Hepatic stellate cell (primary cell): ENCODE data around the gene TAF4B.
"Not testable (repeated sequence)": the region's sequence is repeated elsewhere in the genome, so short reads cannot be mapped to it uniquely, and the experiment has no call there.

Experiments used
- DNase-seq: peaks from one replicate; pipeline ENCODE4 v3.0.0; 2011; ENCODE audit warnings: low spot score

TAF4B gene

DNA sequence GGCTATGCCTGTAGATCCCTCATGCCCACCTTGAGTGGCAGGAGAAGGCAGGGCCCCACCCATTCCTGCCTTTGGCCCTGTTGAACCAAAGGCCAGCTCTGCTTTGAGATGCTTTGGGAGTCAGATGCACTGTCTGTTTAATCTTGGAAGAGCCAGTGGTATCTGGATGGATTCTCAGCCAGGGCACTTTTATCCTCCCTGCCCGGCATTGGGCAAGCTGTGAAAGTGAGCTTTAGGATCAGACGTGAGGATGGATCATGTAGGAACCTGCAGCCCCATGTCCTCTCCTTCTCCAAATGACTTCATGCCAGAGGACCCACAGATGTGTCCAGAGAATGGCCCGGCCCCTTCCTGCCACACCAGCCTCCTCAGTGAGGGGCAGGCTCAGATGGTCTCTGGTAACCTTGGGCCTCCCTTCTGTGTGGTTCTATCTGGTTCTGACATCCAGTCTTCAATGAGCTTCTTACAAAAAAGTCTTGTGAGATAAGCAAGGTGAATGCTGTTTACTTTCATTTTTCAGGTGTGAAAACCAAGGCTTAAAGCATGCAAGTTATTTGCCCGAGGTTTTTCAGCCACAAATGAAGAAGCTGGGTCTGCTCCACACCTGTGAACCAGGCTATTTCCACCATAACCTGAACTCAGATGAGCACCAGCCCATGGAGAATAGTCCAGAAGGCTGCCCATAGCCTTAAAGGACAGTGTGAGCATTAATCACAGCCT is 198.3 kb downstream of the TAF4B start:
- no peak for DNase-seq

DNA sequence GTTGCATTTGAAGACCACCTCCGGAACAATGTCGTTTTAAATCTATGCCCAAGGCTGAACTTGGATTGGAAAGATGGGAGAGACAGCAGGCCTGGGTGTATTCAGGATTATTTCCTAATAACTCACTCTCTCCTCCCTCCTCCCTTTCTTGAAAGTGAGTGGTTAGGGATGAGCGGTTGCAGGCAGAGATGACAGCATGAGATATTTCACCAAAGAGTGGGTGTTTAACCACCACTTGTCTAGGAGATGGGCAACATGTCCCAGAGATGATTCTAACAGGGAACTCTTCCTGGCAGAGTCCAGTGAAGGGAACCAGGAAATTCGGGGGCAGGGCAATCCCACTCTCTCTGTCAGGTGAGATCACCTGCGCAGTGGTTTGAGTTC is 198.9 kb downstream of the TAF4B start:
- DNase-seq: no peak

GRCh38 chr18:26429535-26430226 is 203.4 kb downstream of the TAF4B start:
- DNase-seq: peak; percentile 53

DNA sequence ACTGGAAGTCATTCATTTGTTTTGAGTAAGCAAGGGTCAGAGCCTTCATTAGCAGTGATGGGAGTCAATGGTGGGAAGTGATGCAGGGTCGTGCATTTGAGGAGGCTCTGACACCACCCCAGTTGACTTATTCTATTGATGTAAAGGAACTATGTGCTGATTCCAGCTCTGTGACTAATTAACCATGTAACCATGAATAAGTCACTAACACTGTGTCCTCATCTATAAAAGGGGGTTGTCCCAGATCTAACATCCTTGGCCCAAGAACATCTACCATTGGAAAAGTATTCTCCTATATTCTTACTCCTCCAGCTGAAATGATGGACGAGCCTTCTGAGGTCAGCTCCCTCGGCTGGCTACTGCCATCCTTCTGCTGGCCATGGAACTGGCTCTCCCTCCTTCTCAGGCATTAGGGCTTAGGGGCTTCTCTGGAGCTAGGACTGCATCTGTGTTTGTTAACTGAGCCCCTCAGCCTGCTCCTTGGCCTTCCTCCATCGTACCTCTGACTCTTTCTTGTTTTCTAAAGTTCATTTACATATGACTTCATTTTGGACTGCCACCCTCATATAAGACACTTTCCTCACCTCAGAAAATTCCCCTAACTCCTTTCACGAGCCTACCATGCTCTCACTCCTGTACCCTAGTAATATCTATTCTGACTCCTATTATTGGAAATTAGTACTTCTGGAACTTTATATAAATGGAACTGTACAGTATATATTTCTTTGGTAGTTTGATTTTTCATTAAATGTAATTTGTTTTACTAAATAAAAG is 206.6 kb downstream of the TAF4B start:
- no peak for DNase-seq

GRCh38 chr18:26434887-26435286 is 208.6 kb downstream of the TAF4B start:
- no peak for DNase-seq

DNA sequence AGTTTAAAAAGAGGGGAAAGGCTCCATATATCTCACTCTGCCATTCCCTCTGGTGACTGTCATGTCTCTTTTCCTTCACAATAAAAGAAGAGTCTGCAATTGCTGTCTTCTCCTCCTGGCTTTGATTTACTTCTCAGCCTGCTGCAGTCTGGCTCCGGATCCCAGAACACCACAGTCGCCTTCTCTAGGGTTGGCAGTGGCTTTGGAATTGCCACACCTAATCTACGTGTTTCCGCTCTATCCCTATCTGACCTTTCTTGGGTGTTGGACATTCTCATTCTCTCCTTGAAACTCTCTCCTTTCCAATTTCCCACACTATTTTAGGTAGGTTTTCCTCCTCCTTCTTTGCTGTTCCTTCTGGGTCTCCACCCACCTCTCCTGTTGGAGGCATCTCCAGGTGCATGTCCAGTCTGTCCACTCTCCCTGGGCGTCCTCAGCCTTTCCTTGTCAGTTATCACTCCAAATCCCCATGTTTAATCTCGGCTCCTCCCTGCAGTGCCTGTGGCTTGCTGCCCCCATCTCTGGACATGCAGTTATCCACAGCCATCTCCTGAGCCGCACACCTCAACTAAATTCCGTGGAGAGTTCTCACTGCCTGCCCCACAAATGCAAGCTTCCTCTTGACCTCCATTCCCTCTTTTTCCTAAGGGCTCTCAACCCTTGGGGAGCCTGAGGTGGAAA is 209.3 kb downstream of the TAF4B start:
- no peak for DNase-seq

GRCh38 chr18:26436176-26437051 is 210.2 kb downstream of the TAF4B start:
- no peak for DNase-seq

DNA sequence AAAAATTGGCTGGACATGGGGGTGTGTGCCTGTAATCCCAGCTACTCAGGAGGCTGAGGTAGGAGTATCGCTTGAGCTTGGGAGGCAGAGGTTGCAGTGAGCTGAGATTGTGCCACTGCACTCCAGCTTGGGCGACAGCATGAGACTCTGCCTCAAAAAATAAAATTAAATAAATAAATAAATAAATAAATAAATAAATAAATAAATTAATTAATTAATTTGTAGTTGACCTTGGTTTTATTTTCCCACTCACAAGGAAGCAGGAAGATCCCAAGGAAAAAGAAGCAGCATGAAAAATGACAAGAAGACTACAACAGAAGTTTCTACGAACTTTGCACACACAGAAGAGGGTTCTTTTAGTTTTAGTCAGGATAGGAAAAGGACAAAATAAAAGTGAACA is 211.4 kb downstream of the TAF4B start:
- not testable (repeated sequence) for DNase-seq

DNA sequence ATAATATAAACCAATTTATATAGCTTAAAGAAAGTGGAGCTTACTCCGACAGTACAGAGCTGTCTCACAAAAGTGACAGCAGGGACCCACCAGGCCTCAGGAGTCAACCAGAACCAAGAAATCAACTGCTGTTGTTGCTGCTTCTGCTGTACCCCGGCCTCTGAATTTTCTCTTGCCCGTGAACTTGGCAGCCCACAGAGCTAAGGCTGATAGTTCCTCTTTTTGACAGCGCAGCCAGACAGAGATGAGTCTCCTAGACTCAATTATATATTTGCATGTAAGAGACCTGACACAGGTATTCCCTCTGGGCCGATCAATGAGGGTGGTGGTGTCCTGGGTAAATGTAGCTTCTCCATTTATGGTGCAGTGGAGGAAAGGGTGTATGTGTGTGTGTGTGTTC is 212.7 kb downstream of the TAF4B start:
- DNase-seq: no peak

GRCh38 chr18:26439537-26439936 is 213.3 kb downstream of the TAF4B start:
- no peak for DNase-seq

DNA sequence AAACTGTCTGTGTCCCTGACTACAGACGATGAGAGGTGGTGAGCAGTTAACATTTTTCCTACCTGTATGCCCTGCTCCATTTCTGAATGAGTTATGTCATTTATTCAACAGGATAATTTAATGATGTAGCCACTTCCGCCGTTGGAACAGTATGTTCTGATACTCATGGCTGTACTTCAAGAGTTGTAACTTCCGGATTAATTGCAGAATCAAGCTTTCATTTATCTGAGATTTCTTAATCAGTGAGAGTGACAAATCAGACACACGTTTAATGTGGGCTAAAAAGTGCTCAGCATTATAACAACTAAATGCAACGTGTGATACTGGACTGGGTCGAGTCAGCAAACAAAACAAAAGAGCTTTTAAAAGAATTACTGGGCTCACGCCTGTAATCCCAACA is 214.4 kb downstream of the TAF4B start:
- no peak for DNase-seq
